HCT116 (cell line): ENCODE data around the gene REXO5. TPM values are rescaled to one million over a fixed set of nuclear protein-coding genes. Genes with fewer than 3 reads are reported as not detected.
"Not testable (repeated sequence)": the region's sequence is repeated elsewhere in the genome, so short reads cannot be mapped to it uniquely, and the experiment has no call there.

Experiments
- ATAC-seq: fragments of 200-7000 bp; cut with Tn5 transposase; 2 replicates; pipeline ENCODE4 v1.9.1; 2020; ENCODE audit warnings: mild to moderate bottlenecking, moderate library complexity
- BruUV-seq: library from RNA; stranded (reverse); fragments of 400-500 nt; replicated peaks from 2 replicates; lab custom pipeline; 2021; lab: Mats Ljungman, UMichigan
- CTCF ChIA-PET: fragments of 300-600 bp; sonication (Branson Sonifier 250); formaldehyde crosslinking; loops from one replicate; lab custom pipeline; 2021; ENCODE audit warnings: antibody characterized with exemption; lab: Charles Lee
- POLR2A ChIA-PET: fragments of 300-600, 350-600 bp; sonication (Branson Sonifier 250); formaldehyde crosslinking; loops from one replicate; lab custom pipeline; 2021; ENCODE audit warnings: antibody characterized with exemption; lab: Charles Lee
- RAD21 ChIA-PET, 2 experiments: fragments of 300-600 bp; sonication (Branson Sonifier 250); formaldehyde crosslinking; loops; one replicate each; lab custom pipeline; 2023; ENCODE audit warnings: low total read pairs in 2 of 2; ENCODE audit not compliant: uncharacterized antibody in 2 of 2, unreplicated experiment in 2 of 2, low non-redundant PET in 1 of 2; lab: Charles Lee
- DNase-seq: peaks from one replicate; pipeline ENCODE4 v3.0.0-alpha.2; 2010; ENCODE audit warnings: low read depth, low spot score
- H2AFZ ChIP-seq: fragments of 200-600 bp; shearing (Covaris generic), sonication (generic); 2 replicates; pipeline ENCODE4 v1.6.1; 2017; ENCODE audit warnings: low read depth, mixed run types, mixed read lengths, antibody characterized with exemption, low read length; ENCODE audit not compliant: poor library complexity, severe bottlenecking
- H3K27ac ChIP-seq: 2 replicates; pipeline ENCODE4 v1.5.1; 2012; ENCODE audit warnings: low read depth, low read length
- H3K27me3 ChIP-seq: fragments of 200-600 bp; sonication (generic); 2 replicates; pipeline ENCODE4 v1.6.1; 2016; ENCODE audit warnings: mixed run types, low read length, mixed read lengths; ENCODE audit not compliant: insufficient read depth
- H3K36me3 ChIP-seq, 2 experiments: fragments of 200-500 bp in 1 of 2; fragments of 200-600 bp in 1 of 2; sonication (Bioruptor generic) in 1 of 2; sonication (generic) in 1 of 2; 2 replicates each; pipeline versions ENCODE4 v1.5.1 to v1.6.1; 2014 to 2016; ENCODE audit warnings: low read length in 2 of 2, inconsistent platforms in 1 of 2, mixed read lengths in 1 of 2, mixed run types in 1 of 2; ENCODE audit not compliant: insufficient read depth in 2 of 2, control insufficient read depth in 1 of 2
- H3K4me1 ChIP-seq, 2 experiments: fragments of 200-600 bp in 1 of 2; sonication (generic) in 1 of 2; 2 replicates each; pipeline versions ENCODE4 v1.5.1 to v1.6.1; 2012 to 2017; ENCODE audit warnings: low read length in 2 of 2, inconsistent platforms in 1 of 2, mild to moderate bottlenecking in 1 of 2, mixed read lengths in 1 of 2, mixed run types in 1 of 2, moderate library complexity in 1 of 2; ENCODE audit not compliant: insufficient read depth in 2 of 2, control insufficient read depth in 1 of 2
- H3K4me2 ChIP-seq: fragments of 200-600 bp; sonication (generic); 2 replicates; pipeline ENCODE4 v1.6.1; 2017; ENCODE audit warnings: mixed run types, low read length, mixed read lengths
- H3K4me3 ChIP-seq, 2 experiments: fragments of 200-600 bp in 1 of 2; sonication (generic) in 1 of 2; replicated peaks in 1 of 2; 2 replicates each; pipeline ENCODE4 v1.5.1; 2011 to 2016; ENCODE audit warnings: low read length in 2 of 2, control low read depth in 1 of 2, low read depth in 1 of 2, mild to moderate bottlenecking in 1 of 2, mixed read lengths in 1 of 2, mixed run types in 1 of 2
- H3K79me2 ChIP-seq: fragments of 200-600 bp; sonication (generic); 2 replicates; pipeline ENCODE4 v1.6.1; 2017; ENCODE audit warnings: mild to moderate bottlenecking, mixed run types, low read length, moderate library complexity, mixed read lengths; ENCODE audit not compliant: insufficient read depth
- H3K9ac ChIP-seq: fragments of 200-600 bp; sonication (generic); 2 replicates; pipeline ENCODE4 v1.6.1; 2016; ENCODE audit warnings: low read length, mixed read lengths
- H3K9me2 ChIP-seq: fragments of 200-600 bp; sonication (generic), shearing (Covaris generic); 2 replicates; pipeline ENCODE4 v1.6.1; 2017; ENCODE audit warnings: mixed run types, mild to moderate bottlenecking, moderate library complexity; ENCODE audit not compliant: insufficient read depth
- H3K9me3 ChIP-seq, 2 experiments: fragments of 200-500 bp in 1 of 2; fragments of 200-600 bp in 1 of 2; sonication (Bioruptor generic) in 1 of 2; sonication (generic) in 1 of 2; 2 replicates each; pipeline ENCODE4 v1.6.1; 2014 to 2017; ENCODE audit warnings: low read length in 2 of 2, mixed read lengths in 2 of 2, inconsistent platforms in 1 of 2, low read depth in 1 of 2, mild to moderate bottlenecking in 1 of 2, mixed run types in 1 of 2, moderate library complexity in 1 of 2; ENCODE audit not compliant: control insufficient read depth in 1 of 2, insufficient read depth in 1 of 2
- H4K20me1 ChIP-seq: fragments of 200-600 bp; sonication (generic), shearing (Covaris generic); 2 replicates; pipeline ENCODE4 v1.6.1; 2017; ENCODE audit warnings: mixed run types, mild to moderate bottlenecking, moderate library complexity; ENCODE audit not compliant: insufficient read depth
- CBX3 ChIP-seq: IDR thresholded peaks from 2 replicates; pipeline ENCODE4 v1.6.1; 2012; ENCODE audit warnings: low read depth
- CEBPB ChIP-seq: IDR thresholded peaks from 2 replicates; pipeline ENCODE4 v1.6.1; 2012; ENCODE audit warnings: low read depth
- JUND ChIP-seq: IDR thresholded peaks from 2 replicates; pipeline ENCODE4 v1.6.1; 2012
- POLR2A ChIP-seq: IDR thresholded peaks from 2 replicates; pipeline ENCODE4 v1.7.0; 2011; ENCODE audit warnings: borderline replicate concordance; ENCODE audit not compliant: insufficient read depth, insufficient read length; ENCODE audit errors: extremely low read depth
- POLR2AphosphoS5 ChIP-seq: IDR thresholded peaks from 2 replicates; pipeline ENCODE4 v1.6.1; 2011; ENCODE audit warnings: mild to moderate bottlenecking, low read depth, low read length, moderate library complexity
- RAD21 ChIP-seq: IDR thresholded peaks from 2 replicates; pipeline ENCODE4 v1.6.1; 2012; ENCODE audit warnings: low read depth, mild to moderate bottlenecking
- SIN3A ChIP-seq: IDR thresholded peaks from 2 replicates; pipeline ENCODE4 v1.6.1; 2012; ENCODE audit warnings: low read depth
- SP1 ChIP-seq: IDR thresholded peaks from 2 replicates; pipeline ENCODE4 v1.6.1; 2012; ENCODE audit warnings: low read depth
- SRF ChIP-seq: IDR thresholded peaks from 2 replicates; pipeline ENCODE4 v1.6.1; 2012; ENCODE audit warnings: low read depth
- TCF7L2 ChIP-seq: IDR thresholded peaks from 2 replicates; pipeline ENCODE4 v1.7.0; 2011; ENCODE audit warnings: borderline replicate concordance, inconsistent platforms; ENCODE audit not compliant: insufficient read depth, insufficient read length; ENCODE audit errors: extremely low read depth
- YY1 ChIP-seq: IDR thresholded peaks from 2 replicates; pipeline ENCODE4 v1.6.1; 2011; ENCODE audit warnings: low read length, low read depth, moderate library complexity, mild to moderate bottlenecking; ENCODE audit not compliant: insufficient replicate concordance; ENCODE audit errors: extremely low read depth
- ZNF274 ChIP-seq: fragments of 200-500 bp; sonication (Bioruptor generic); IDR thresholded peaks from 2 replicates; pipeline ENCODE4 v1.6.1; 2014; ENCODE audit warnings: mild to moderate bottlenecking, low read depth, low read length, inconsistent platforms
- intact Hi-C: fragments of 100-400 bp; cut with micrococcal nuclease; formaldehyde crosslinking; loops from 2 replicates; pipeline ENCODE4 v1.10.0; 2022
- total RNA-seq: library from RNA; stranded (reverse); gene quantifications from one replicate; pipeline ENCODE4 v1.2.1, GENCODE V29; 2021; ENCODE audit not compliant: unreplicated experiment
- TF ChIP-seq, protein P1 (sequence below): IDR thresholded peaks from 2 replicates; pipeline ENCODE4 v1.6.1; 2011; ENCODE audit warnings: mild to moderate bottlenecking, low read length, moderate library complexity; ENCODE audit not compliant: insufficient replicate concordance; ENCODE audit errors: extremely low read depth
- TF ChIP-seq, protein P2 (sequence below): IDR thresholded peaks from 2 replicates; pipeline ENCODE4 v1.6.1; 2012
- TF ChIP-seq, protein P3 (sequence below): IDR thresholded peaks from 2 replicates; pipeline ENCODE4 v1.6.1; 2012; ENCODE audit warnings: low read depth

REXO5 gene
- total RNA-seq, 1 experiment from 2014 or later = 10.5 TPM

DNA sequence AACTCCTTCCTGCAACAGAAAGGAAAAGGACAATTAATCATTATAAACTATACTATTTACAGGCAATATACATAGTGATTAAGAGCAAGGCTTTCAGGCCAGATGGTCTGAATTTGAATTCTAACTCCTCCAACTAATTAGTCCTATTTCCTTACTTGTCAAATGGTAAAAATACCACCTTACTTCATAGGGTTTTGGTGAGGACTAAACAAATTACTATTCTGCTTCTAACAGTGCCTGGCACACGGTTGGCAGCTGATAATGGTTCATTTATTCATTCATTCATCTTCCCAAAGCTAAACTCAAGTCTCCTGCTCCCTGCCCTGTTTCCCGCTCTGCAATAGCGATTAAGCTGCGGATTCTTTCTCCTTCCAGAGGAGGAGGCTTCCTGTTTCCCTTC is 54.0 kb downstream of the REXO5 start:
- Histone ChIP-seq H3K9ac (no peak overlapping the region), H3K27me3 (no peaks in the 10 kb centered on the region), H3K9me3 (no peaks in the 10 kb centered on the region), H4K20me1 (no peaks in the 10 kb centered on the region), H3K27ac (no peak overlapping the region), H3K4me2 (no peak overlapping the region), H3K4me1 (peaks cover 9 to 10% of the 10 kb centered on the region in 2 experiments), H3K4me3 (no peak overlapping the region), H2AFZ (no peak overlapping the region), H3K36me3 (peaks cover 0 to 19% of the 10 kb centered on the region in 2 experiments; a peak in 3 of 4 replicates), H3K79me2 (peaks cover 32% of the 10 kb centered on the region), H3K9me2 (no peaks in the 10 kb centered on the region)
- no peak for DNase-seq
- no TSS peak for BruUV-seq
- no peak for TF ChIP-seq YY1
- no peak for TF ChIP-seq SP1
- TF ChIP-seq POLR2A = no peak
- TF ChIP-seq RAD21 = no peak
- no peak for TF ChIP-seq TCF7L2
- no peak for TF ChIP-seq ZNF274
- no peak for TF ChIP-seq CBX3
- TF ChIP-seq JUND = no peak
- TF ChIP-seq, protein P1, sequence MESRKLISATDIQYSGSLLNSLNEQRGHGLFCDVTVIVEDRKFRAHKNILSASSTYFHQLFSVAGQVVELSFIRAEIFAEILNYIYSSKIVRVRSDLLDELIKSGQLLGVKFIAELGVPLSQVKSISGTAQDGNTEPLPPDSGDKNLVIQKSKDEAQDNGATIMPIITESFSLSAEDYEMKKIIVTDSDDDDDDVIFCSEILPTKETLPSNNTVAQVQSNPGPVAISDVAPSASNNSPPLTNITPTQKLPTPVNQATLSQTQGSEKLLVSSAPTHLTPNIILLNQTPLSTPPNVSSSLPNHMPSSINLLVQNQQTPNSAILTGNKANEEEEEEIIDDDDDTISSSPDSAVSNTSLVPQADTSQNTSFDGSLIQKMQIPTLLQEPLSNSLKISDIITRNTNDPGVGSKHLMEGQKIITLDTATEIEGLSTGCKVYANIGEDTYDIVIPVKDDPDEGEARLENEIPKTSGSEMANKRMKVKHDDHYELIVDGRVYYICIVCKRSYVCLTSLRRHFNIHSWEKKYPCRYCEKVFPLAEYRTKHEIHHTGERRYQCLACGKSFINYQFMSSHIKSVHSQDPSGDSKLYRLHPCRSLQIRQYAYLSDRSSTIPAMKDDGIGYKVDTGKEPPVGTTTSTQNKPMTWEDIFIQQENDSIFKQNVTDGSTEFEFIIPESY = no peak
- TF ChIP-seq, protein P2, sequence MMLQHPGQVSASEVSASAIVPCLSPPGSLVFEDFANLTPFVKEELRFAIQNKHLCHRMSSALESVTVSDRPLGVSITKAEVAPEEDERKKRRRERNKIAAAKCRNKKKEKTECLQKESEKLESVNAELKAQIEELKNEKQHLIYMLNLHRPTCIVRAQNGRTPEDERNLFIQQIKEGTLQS = no peak
- TF ChIP-seq CEBPB = no peak
- no peak for TF ChIP-seq SIN3A
- TF ChIP-seq POLR2AphosphoS5 = no peak
- TF ChIP-seq, protein P3, sequence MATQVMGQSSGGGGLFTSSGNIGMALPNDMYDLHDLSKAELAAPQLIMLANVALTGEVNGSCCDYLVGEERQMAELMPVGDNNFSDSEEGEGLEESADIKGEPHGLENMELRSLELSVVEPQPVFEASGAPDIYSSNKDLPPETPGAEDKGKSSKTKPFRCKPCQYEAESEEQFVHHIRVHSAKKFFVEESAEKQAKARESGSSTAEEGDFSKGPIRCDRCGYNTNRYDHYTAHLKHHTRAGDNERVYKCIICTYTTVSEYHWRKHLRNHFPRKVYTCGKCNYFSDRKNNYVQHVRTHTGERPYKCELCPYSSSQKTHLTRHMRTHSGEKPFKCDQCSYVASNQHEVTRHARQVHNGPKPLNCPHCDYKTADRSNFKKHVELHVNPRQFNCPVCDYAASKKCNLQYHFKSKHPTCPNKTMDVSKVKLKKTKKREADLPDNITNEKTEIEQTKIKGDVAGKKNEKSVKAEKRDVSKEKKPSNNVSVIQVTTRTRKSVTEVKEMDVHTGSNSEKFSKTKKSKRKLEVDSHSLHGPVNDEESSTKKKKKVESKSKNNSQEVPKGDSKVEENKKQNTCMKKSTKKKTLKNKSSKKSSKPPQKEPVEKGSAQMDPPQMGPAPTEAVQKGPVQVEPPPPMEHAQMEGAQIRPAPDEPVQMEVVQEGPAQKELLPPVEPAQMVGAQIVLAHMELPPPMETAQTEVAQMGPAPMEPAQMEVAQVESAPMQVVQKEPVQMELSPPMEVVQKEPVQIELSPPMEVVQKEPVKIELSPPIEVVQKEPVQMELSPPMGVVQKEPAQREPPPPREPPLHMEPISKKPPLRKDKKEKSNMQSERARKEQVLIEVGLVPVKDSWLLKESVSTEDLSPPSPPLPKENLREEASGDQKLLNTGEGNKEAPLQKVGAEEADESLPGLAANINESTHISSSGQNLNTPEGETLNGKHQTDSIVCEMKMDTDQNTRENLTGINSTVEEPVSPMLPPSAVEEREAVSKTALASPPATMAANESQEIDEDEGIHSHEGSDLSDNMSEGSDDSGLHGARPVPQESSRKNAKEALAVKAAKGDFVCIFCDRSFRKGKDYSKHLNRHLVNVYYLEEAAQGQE = no peak
- TF ChIP-seq SRF = no peak
- ChIA-PET RAD21 (no interaction called here), POLR2A (no interaction called here), CTCF (no interaction called here)
- intact Hi-C loops = no loop called here
- ATAC-seq = no peak

DNA sequence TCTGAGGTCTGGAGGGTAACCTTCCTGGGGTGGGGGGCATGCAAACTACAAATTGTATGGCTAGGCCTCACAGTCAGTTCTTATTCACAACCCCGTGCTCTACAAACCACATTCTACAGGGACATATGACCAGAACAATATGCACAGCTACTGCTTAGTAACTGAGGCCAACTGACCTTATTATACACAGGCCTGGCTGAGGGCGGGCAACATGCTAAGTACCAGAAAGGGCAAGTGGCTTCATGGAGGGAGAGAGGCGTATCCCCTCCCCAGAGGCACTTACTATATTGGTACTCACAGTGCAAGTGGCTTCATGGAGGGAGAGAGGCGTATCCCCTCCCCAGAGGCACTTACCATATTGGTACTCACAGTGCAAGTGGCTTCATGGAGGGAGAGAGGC is 54.7 kb downstream of the REXO5 start:
- CTCF ChIA-PET, H3K9me2 ChIP-seq, H3K27me3 ChIP-seq, H3K9me3 ChIP-seq, H3K4me2 ChIP-seq, H3K4me3 ChIP-seq, H2AFZ ChIP-seq, H3K9ac ChIP-seq, ATAC-seq, DNase-seq, H4K20me1 ChIP-seq, intact Hi-C loops, H3K27ac ChIP-seq, POLR2A ChIA-PET, BruUV-seq, RAD21 ChIA-PET: not testable (repeated sequence)
- Histone ChIP-seq H3K4me1 (peaks cover 15 to 16% of the 10 kb centered on the region in 2 experiments), H3K36me3 (peaks cover 0 to 19% of the 10 kb centered on the region in 2 experiments; a peak in 3 of 4 replicates), H3K79me2 (peaks cover 37% of the 10 kb centered on the region)
